SK-N-MC (cell line): ENCODE results near the gene MED31.

ENCODE experiments used
- EZH2 ChIP-seq: fragments of 200-600 bp; sonication (generic); IDR thresholded peaks from one replicate; pipeline ENCODE4 v1.6.1; 2017; ENCODE audit warnings: antibody characterized with exemption
- POLR2AphosphoS5 ChIP-seq: IDR thresholded peaks from 2 replicates; pipeline ENCODE4 v1.6.1; 2012; ENCODE audit warnings: mild to moderate bottlenecking, low read depth, low read length, borderline replicate concordance

- TF ChIP-seq POLR2AphosphoS5 (no peak), EZH2 (no peak)
These were observed 41.4 kb downstream of the MED31 start for GRCh38 chr17:6610011-6610410.
